OCI-LY3 (cell line): ENCODE data around the gene BRINP3.

Experiments used
- CTCF ChIP-seq: fragments of 200-600, 300-600 bp; sonication (generic); IDR thresholded peaks from 2 replicates; pipeline ENCODE4 v1.5.1; 2014; ENCODE audit warnings: antibody characterized with exemption, low read length, low read depth
- EZH2phosphoT487 ChIP-seq: fragments of 200-600 bp; shearing (Covaris generic); IDR thresholded peaks from 2 replicates; pipeline ENCODE4 v1.6.1; 2018; ENCODE audit warnings: antibody characterized with exemption, mixed run types, low read depth

GRCh38 chr1:190168116-190168892, 309.4 kb downstream of the BRINP3 start:
- TF ChIP-seq CTCF (no peak), EZH2phosphoT487 (no peak)
